ENCODE data around the gene FLNB.
"Not testable (repeated sequence)": the region's sequence is repeated elsewhere in the genome, so short reads cannot be mapped to it uniquely, and the experiment has no call there.

The FLNB gene

GRCh38 chr3:58035524-58036255 is 27.5 kb downstream of the FLNB start:
- no peak for FAIRE-seq

- no peak for FAIRE-seq
Measured at GRCh38 chr3:58036293-58037032, 28.2 kb downstream of the FLNB start.

DNA sequence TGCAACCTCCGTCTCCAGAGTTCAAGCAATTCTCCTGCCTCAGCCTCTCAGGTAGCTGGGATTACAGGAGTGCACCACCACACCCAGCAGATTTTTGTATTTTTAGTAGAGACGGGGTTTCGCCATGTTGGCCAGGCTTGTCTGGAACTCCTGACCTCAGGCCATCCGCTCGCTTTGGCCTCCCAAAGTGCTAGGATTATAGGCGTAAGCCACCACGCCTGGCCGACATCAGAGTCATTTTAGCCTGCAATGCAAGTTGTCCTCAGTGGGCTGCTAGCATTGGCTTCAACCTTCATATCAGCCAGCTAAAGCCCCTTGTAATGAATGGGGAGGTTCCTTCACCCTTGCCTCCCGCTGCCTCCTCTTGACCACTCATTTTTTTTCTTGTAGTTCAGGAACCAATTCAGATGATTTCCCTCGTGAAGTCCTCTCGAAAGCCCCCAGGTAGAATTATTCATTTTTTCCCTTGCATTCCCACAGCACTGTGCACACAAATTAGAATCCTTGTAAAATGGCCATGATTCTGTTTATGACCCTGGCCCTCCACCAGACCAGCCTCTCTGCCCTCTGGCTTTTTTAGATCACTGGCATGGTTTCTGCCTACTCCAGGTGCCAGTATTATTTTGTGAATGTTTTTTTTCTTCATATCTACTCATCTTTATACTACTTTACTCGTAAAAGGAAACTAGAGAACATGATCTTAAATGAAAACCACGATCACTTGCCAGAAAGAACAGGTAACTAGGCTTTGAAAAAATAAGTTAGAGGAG is 29.1 kb downstream of the FLNB start:
- no peak for FAIRE-seq

DNA sequence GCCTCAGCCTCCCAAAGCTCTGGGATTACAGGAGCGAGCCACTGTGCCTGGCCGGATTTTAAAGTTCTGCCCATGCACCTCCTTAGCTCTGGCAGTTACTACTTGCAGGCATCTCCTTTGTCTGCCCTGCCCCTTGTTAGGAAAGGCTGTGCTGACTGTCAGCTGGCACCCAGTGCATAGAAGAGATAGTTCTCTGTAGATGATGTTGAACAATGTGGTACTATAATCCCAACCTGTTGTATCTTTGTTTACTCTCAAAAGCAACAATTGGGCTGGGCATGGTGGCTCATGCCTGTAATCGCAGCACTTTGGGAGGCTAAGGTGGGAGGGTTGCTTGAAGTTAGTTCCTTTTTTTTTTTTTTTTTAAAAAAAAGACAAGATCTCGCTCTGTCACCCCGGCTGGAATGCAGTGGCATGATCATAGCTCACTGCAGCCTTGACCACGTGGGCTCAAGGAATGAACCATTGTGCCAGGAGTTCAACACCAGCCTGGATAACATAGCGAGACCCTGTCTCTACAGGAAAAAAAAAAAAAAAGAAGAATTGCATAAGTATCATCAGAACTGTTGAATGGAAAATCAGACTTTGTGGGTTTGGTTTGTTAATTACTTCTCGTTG is 30.6 kb downstream of the FLNB start:
- no peak for FAIRE-seq

- no peak for FAIRE-seq
Measured at GRCh38 chr3:58039601-58040000, 31.4 kb downstream of the FLNB start.

- no peak for FAIRE-seq
Measured at GRCh38 chr3:58041182-58041825, 33.1 kb downstream of the FLNB start.

- FAIRE-seq, result no peak
Measured at GRCh38 chr3:58041826-58042324, 33.7 kb downstream of the FLNB start.

- FAIRE-seq, result no peak
Measured at GRCh38 chr3:58042947-58043707, 34.9 kb downstream of the FLNB start.

- no peak for FAIRE-seq
Measured at GRCh38 chr3:58043933-58044332, 35.7 kb downstream of the FLNB start.

DNA sequence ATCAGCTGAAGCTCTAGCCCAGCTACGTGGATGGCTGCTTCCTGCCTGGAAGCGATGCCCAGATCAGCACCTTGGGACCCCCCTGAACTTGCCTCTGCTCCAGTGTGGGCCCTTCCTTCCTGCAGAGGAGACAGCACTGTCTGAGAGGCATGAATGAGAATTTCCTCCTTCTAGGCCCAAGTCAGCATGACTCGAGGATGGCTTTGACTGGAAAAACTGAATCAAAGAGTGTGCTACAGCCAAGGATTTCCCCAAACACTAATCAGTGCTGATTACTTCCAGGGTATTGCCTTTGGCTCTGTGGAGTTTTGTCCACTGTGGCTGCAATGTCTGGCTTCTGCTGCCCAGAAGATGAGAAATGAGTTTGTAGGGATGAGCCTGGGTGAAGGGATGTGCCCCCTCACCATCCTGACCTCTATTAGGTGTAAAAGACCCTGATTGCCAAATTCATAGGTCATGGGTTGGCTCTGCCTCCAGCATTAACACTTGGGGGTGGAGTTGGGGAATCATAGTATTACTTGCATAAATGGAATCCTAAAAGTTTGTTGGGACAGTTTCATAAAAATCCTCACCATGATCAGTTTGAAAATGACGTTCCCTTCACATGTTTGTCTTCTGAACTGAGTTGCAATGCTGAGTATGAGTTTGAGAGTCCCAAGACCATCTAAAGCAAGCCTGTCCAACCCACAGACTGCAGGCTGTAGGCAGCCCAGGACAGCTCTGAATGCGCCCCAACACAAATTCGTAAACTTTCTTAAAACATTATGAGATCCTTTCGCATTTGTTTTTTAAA is 36.7 kb downstream of the FLNB start:
- FAIRE-seq, result no peak

DNA sequence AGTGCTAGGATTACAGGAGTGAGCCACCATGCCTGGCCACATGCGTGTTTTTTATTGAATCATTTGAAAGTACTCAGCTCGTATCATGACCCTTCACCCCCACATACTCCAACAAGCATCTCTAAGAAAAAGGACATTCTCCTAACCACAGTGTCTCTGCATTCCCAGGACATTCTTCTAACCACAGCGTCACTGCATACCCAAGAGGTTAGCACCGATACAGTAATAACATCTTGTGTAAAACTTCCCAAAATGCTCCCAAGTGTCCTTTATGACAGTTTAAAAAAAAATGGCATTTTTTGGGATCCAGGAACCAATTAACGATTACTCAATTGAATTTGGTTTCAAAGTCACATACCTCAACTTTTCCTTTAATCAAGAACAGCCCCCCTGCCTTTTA is 39.6 kb downstream of the FLNB start:
- FAIRE-seq, result no peak

DNA sequence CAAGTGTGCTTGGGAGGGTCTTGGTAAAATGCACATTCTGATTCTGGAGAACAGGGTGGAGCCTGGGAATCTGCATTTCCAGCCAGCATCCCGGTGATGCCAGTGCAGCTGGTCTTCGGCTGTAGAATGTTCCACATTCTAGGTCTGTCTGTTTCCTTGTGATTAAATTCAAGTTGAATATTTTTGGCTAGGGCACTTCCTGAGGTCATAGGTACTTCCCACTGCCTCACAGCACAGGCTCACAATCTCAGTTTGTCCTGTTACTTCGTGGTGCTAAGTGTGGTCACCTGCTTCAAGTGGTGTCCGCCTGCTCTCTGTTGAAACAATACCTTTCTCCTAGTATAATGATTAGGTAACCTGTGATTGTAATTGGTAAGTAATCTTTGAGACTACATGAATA is 40.1 kb downstream of the FLNB start:
- no peak for FAIRE-seq

DNA sequence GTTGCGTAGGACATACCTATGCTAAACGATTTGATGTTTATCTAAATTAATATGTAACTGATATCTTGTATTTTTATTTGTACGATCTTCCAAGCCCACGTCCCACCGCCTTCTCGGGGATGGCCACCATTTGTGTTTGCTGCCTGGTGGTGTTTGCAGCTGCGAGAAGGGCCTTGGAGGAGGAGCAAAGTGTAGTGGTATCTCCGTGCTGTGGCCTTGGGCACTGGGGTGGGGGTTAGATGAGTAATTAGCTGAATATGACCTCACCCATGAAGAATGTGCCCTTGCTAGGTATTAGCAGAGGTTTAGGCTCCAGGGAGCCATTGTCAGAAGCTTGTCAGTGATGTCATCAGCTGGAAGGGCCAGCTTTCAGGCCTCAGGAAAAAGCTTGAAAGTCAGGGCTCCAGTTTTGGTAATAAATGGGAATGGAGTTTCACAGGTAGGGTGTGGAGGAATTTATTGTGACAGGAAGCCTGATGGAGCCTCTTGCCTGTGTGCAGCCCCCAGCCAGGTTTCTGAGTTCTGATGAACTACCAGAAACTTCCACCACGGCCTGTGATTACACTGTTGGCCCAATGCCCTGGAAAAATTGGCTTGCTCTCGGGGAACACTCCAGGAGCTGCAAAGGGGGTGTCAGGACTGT is 41.0 kb downstream of the FLNB start:
- no peak for FAIRE-seq

GRCh38 chr3:58051196-58051595 is 43.0 kb downstream of the FLNB start:
- FAIRE-seq, result no peak

GRCh38 chr3:58051658-58052261 is 43.5 kb downstream of the FLNB start:
- FAIRE-seq, result not testable (repeated sequence)

DNA sequence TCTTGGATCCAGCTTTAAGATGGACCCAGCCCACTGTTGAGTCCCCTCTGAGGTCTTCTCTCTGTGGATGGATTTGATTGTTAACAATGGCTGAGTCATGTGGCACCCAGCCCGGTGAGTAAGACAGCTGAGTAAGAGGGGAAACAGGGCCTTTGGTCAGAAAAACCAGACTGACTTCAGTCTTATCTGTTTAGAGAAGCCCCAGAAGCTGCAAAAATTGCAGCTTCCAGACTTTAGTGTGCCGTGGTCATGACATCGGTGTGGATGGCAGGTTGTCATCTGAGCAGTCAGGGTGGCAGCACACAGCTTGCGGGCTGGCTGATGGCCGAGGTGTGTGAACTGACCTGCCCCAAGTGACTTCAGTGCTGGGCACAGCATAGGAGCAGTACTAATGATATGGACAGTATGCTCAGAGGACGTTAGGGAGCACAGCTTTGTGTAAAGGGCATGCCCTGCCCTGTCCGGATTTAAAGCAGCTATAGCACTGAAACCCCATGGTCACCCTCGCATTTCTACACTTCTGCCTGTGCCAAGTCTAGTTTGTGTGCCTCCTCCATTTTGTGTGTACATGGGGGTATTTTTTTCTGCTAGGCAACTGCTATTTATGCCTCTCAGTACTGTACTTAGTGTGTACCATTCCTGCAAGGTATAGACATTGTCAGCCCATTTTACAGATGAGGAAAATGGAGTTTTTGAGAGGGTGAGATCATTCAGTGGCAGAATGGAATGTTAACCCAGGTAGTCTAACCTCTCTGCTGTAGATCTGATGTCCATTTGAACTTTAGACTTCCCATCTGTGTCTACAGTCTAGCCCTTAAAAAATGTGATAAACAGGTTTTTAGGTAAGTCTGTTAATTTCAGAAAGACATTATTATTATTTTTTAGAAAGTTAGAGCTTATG is 44.4 kb downstream of the FLNB start:
- FAIRE-seq, result no peak

GRCh38 chr3:58054652-58055051 is 46.4 kb downstream of the FLNB start:
- no peak for FAIRE-seq

DNA sequence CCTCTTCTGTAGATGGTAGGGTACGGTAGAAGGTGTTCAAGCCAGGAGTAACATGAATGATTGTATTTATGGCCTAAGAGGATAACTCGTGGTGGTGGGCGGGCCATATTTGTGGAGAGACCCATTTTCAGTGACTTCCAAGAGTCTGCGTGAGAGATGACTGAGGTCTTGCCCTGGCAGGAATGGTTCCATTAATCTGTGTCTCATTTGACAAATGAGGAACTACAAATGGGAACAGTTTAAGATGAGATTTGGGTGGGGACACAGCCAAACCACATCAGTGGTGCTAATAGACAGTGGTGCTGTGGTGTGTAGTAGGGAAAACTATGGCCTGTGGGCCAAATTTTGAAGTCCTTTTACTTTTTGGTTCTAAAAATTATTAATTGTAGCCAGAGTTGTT is 47.1 kb downstream of the FLNB start:
- FAIRE-seq, result no peak

- FAIRE-seq, result not testable (repeated sequence)
Measured at GRCh38 chr3:58055891-58056290, 47.7 kb downstream of the FLNB start.

Measured in TTC549 (cell line).